HepG2 (cell line): ENCODE results near the gene PLEKHG2. TPM values are rescaled to one million over a fixed set of nuclear protein-coding genes. Genes with fewer than 3 reads are reported as not detected.
A peak's percentile ranks its signal among the peaks of the same experiment; 100 is the strongest.

ENCODE experiments used
- ATAD3A ChIP-seq: sonication (generic); formaldehyde crosslinking; IDR thresholded peaks from 2 replicates; pipeline ENCODE4 v1.4.0; 2020; ENCODE audit warnings: missing genetic modification reagents
- EED ChIP-seq: sonication (generic); formaldehyde crosslinking; IDR thresholded peaks from 2 replicates; pipeline ENCODE4 v1.5.0; 2020; ENCODE audit warnings: mild to moderate bottlenecking, missing genetic modification reagents
- GABPA ChIP-seq, 2 experiments: IDR thresholded peaks; 2 replicates each; pipeline ENCODE4 v1.6.1; 2011 to 2016; ENCODE audit warnings: low read depth in 2 of 2, low read length in 1 of 2, missing biosample characterization in 1 of 2, missing genetic modification characterization in 1 of 2
- KLF15 ChIP-seq: sonication (generic); formaldehyde crosslinking; IDR thresholded peaks from 2 replicates; pipeline ENCODE4 v1.8.1; 2023; ENCODE audit warnings: borderline replicate concordance, mild to moderate bottlenecking, inconsistent platforms, missing genetic modification reagents, mixed read lengths
- SRF ChIP-seq: IDR thresholded peaks from 2 replicates; pipeline ENCODE4 v1.6.1; 2011; ENCODE audit warnings: mild to moderate bottlenecking, low read depth, low read length, moderate library complexity
- SRSF1 ChIP-seq: fragments of 200-400 bp; formaldehyde crosslinking; optimal IDR thresholded peaks from 2 replicates; pipeline ENCODE3; 2017; ENCODE audit warnings: mild to moderate bottlenecking, low read depth, low read length, moderate library complexity
- ZC3H4 ChIP-seq: sonication (generic); formaldehyde crosslinking; IDR thresholded peaks from 2 replicates; pipeline ENCODE4 v1.4.0; 2020; ENCODE audit warnings: missing genetic modification reagents, borderline replicate concordance
- ZIK1 ChIP-seq: sonication (generic); formaldehyde crosslinking; IDR thresholded peaks from 2 replicates; pipeline ENCODE4 v1.5.0; 2020; ENCODE audit warnings: mild to moderate bottlenecking, low read depth, missing genetic modification reagents, borderline replicate concordance
- ZNF441 ChIP-seq: sonication (generic); formaldehyde crosslinking; IDR thresholded peaks from 2 replicates; pipeline ENCODE4 v1.7.0; 2021; ENCODE audit warnings: missing genetic modification reagents, borderline replicate concordance
- ZNF563 ChIP-seq: sonication (generic); formaldehyde crosslinking; IDR thresholded peaks from 2 replicates; pipeline ENCODE4 v1.8.0; 2022; ENCODE audit warnings: mild to moderate bottlenecking, moderate library complexity, missing genetic modification reagents
- ZNF674 ChIP-seq: sonication (generic); formaldehyde crosslinking; IDR thresholded peaks from 2 replicates; pipeline ENCODE4 v1.5.0; 2020; ENCODE audit warnings: low read depth, mild to moderate bottlenecking, missing genetic modification reagents
- ZNF772 ChIP-seq: sonication (generic); formaldehyde crosslinking; IDR thresholded peaks from 2 replicates; pipeline ENCODE4 v1.5.0; 2020; ENCODE audit warnings: mild to moderate bottlenecking, missing genetic modification reagents
- ZNF792 ChIP-seq: IDR thresholded peaks from 2 replicates; pipeline ENCODE4 v1.6.1; 2016
- polyA plus RNA-seq, 8 experiments: library from polyadenylated mRNA; depleted of rRNA in 3 of 8; stranded (reverse) in 7 of 8; unstranded in 1 of 8; fragments of >200 nt; fragmentation: Illumina TruSeq in 4 of 8; extraction: Trizol in 4 of 8; gene quantifications; 2 replicates each; pipeline versions ENCODE4 v1.2.1 to v1.2.3, GENCODE V29; 2011 to 2016; ENCODE audit warnings: low read depth in 4 of 8, missing spikeins in 1 of 8, mixed read lengths in 1 of 8; ENCODE audit not compliant: insufficient read depth in 1 of 8
- total RNA-seq, 5 experiments: library from RNA; depleted of rRNA; stranded (reverse); fragments of >200 nt; fragmentation: Illumina TruSeq; extraction: Trizol; gene quantifications; 2 replicates each; pipeline ENCODE4 v1.2.3, GENCODE V29; 2016; ENCODE audit warnings: low read depth in 1 of 5
- TF ChIP-seq, protein P1 (sequence below): sonication (generic); formaldehyde crosslinking; IDR thresholded peaks from 2 replicates; pipeline ENCODE4 v1.8.0; 2022; ENCODE audit warnings: mild to moderate bottlenecking, missing genetic modification reagents, moderate library complexity
- TF ChIP-seq, protein P2 (sequence below): IDR thresholded peaks from 2 replicates; pipeline ENCODE4 v1.6.1; 2016; ENCODE audit warnings: missing compliant biosample characterization, missing genetic modification reagents, borderline replicate concordance
- TF ChIP-seq, protein P3 (sequence below): sonication (generic); formaldehyde crosslinking; IDR thresholded peaks from 2 replicates; pipeline ENCODE4 v1.5.0; 2020; ENCODE audit warnings: mild to moderate bottlenecking, missing genetic modification reagents, borderline replicate concordance
- TF ChIP-seq, protein P4 (sequence below): sonication (generic); formaldehyde crosslinking; IDR thresholded peaks from 2 replicates; pipeline ENCODE4 v1.5.0; 2020; ENCODE audit warnings: mild to moderate bottlenecking, missing genetic modification reagents, moderate library complexity

The PLEKHG2 gene
- total and polyA plus RNA-seq, 2 of the 13 experiments (the other 11 are each of a cell fraction or from before 2014, with no cell fraction given): 3.6 to 6.8 TPM

DNA sequence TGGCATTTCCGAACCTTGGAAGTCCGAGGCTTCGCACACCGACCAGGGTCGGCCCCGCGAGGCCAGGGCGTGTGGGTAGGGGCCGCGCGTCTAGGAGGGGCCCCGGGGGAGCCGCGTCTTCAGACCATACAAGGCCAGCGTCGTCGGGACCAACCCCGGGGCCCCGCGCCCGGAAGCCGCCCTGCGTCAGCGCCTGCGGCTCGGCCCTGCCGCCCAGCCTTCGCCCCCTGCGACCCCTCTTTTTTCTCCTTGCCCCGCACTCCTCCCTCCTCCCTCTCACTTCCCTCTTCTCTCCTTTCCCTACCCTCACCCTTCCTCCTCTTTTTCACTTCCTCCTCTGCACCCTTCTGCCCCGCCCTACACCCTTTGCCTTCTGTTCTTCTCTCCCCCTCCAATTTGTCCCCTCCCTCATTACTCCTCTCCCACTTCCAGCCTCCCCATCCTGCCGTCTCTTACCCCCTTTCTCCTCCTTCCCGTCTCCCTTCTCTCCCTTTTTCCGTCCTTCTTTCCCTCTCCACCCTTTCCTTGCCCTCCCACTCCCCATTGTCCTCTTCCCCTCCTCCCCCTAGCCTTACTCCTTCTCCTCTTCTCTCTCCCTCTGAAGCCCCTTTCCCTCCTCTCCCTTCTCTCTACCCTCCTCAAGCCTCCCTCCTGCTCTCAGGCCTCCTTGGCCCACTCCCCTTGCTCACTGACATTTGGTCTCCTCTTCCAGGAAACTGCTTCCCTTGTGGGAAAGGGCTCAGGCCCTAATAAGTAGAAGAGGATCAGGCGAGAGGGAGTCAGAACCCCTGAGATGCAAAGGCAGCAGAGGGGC, 2.2 kb upstream of the PLEKHG2 start (continued):
- TF ChIP-seq ZNF563 (0 out of 2 replicates have a peak, but pooled peaks have one; percentile 41), ZC3H4 (0 out of 2 replicates have a peak, but pooled peaks have one; percentile 16), ZNF674 (CRISPR knock-in tag) (no peak), SRF (peak; percentile 62; the same call in 1 of the 2 replicates), ZNF792 (CRISPR knock-in tag) (no peak), KLF15 (CRISPR knock-in tag) (no peak), ZIK1 (0 out of 2 replicates have a peak, but pooled peaks have one; percentile 13), SRSF1 (peak; percentile 37), EED (CRISPR knock-in tag) (no peak), ATAD3A (CRISPR knock-in tag) (no peak), ZNF772 (CRISPR knock-in tag) (no peak), ZNF441 (CRISPR knock-in tag) (no peak), GABPA (IDR thresholded peaks at IDR 0.05; ENCODE audit: low read depth, low read length) (peak; percentile 42; the same call in 1 of the 2 replicates), GABPA (CRISPR knock-in tag; IDR thresholded peaks at IDR 0.05; ENCODE audit: low read depth) (peak; percentile 31)
- TF ChIP-seq, protein P1, sequence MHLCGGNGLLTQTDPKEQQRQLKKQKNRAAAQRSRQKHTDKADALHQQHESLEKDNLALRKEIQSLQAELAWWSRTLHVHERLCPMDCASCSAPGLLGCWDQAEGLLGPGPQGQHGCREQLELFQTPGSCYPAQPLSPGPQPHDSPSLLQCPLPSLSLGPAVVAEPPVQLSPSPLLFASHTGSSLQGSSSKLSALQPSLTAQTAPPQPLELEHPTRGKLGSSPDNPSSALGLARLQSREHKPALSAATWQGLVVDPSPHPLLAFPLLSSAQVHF (CRISPR knock-in tag): no peak
- TF ChIP-seq, protein P2, sequence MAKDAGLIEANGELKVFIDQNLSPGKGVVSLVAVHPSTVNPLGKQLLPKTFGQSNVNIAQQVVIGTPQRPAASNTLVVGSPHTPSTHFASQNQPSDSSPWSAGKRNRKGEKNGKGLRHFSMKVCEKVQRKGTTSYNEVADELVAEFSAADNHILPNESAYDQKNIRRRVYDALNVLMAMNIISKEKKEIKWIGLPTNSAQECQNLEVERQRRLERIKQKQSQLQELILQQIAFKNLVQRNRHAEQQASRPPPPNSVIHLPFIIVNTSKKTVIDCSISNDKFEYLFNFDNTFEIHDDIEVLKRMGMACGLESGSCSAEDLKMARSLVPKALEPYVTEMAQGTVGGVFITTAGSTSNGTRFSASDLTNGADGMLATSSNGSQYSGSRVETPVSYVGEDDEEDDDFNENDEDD: no peak
- TF ChIP-seq, protein P3, sequence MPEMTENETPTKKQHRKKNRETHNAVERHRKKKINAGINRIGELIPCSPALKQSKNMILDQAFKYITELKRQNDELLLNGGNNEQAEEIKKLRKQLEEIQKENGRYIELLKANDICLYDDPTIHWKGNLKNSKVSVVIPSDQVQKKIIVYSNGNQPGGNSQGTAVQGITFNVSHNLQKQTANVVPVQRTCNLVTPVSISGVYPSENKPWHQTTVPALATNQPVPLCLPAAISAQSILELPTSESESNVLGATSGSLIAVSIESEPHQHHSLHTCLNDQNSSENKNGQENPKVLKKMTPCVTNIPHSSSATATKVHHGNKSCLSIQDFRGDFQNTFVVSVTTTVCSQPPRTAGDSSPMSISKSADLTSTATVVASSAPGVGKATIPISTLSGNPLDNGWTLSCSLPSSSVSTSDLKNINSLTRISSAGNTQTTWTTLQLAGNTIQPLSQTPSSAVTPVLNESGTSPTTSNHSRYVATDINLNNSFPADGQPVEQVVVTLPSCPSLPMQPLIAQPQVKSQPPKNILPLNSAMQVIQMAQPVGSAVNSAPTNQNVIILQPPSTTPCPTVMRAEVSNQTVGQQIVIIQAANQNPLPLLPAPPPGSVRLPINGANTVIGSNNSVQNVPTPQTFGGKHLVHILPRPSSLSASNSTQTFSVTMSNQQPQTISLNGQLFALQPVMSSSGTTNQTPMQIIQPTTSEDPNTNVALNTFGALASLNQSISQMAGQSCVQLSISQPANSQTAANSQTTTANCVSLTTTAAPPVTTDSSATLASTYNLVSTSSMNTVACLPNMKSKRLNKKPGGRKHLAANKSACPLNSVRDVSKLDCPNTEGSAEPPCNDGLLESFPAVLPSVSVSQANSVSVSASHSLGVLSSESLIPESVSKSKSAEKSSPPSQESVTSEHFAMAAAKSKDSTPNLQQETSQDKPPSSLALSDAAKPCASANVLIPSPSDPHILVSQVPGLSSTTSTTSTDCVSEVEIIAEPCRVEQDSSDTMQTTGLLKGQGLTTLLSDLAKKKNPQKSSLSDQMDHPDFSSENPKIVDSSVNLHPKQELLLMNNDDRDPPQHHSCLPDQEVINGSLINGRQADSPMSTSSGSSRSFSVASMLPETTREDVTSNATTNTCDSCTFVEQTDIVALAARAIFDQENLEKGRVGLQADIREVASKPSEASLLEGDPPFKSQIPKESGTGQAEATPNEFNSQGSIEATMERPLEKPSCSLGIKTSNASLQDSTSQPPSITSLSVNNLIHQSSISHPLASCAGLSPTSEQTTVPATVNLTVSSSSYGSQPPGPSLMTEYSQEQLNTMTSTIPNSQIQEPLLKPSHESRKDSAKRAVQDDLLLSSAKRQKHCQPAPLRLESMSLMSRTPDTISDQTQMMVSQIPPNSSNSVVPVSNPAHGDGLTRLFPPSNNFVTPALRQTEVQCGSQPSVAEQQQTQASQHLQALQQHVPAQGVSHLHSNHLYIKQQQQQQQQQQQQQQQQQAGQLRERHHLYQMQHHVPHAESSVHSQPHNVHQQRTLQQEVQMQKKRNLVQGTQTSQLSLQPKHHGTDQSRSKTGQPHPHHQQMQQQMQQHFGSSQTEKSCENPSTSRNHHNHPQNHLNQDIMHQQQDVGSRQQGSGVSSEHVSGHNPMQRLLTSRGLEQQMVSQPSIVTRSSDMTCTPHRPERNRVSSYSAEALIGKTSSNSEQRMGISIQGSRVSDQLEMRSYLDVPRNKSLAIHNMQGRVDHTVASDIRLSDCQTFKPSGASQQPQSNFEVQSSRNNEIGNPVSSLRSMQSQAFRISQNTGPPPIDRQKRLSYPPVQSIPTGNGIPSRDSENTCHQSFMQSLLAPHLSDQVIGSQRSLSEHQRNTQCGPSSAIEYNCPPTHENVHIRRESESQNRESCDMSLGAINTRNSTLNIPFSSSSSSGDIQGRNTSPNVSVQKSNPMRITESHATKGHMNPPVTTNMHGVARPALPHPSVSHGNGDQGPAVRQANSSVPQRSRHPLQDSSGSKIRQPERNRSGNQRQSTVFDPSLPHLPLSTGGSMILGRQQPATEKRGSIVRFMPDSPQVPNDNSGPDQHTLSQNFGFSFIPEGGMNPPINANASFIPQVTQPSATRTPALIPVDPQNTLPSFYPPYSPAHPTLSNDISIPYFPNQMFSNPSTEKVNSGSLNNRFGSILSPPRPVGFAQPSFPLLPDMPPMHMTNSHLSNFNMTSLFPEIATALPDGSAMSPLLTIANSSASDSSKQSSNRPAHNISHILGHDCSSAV: no peak
- TF ChIP-seq, protein P4, sequence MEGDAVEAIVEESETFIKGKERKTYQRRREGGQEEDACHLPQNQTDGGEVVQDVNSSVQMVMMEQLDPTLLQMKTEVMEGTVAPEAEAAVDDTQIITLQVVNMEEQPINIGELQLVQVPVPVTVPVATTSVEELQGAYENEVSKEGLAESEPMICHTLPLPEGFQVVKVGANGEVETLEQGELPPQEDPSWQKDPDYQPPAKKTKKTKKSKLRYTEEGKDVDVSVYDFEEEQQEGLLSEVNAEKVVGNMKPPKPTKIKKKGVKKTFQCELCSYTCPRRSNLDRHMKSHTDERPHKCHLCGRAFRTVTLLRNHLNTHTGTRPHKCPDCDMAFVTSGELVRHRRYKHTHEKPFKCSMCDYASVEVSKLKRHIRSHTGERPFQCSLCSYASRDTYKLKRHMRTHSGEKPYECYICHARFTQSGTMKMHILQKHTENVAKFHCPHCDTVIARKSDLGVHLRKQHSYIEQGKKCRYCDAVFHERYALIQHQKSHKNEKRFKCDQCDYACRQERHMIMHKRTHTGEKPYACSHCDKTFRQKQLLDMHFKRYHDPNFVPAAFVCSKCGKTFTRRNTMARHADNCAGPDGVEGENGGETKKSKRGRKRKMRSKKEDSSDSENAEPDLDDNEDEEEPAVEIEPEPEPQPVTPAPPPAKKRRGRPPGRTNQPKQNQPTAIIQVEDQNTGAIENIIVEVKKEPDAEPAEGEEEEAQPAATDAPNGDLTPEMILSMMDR: no peak
